HG02840 (cell line): Measurements from ENCODE around the gene LCP1.
"Not testable (repeated sequence)": the region's sequence is repeated elsewhere in the genome, so short reads cannot be mapped to it uniquely, and the experiment has no call there.

Source experiments
- ATAC-seq: cut with Tn5 transposase; IDR thresholded peaks from one replicate; pipeline ENCODE4 v1.9.1; 2021; ENCODE audit warnings: mild to moderate bottlenecking, moderate library complexity, moderate number of reproducible peaks; ENCODE audit not compliant: unreplicated experiment, low FRiP score

Gene LCP1

GRCh38 chr13:46164661-46165060 lies 17.3 kb downstream of the LCP1 start:
- ATAC-seq, result no peak

- ATAC-seq, result not testable (repeated sequence)
Observed at GRCh38 chr13:46162741-46163140, 19.2 kb downstream of the LCP1 start.

GRCh38 chr13:46160471-46161066 lies 21.4 kb downstream of the LCP1 start:
- no peak for ATAC-seq

GRCh38 chr13:46160065-46160464 lies 21.9 kb downstream of the LCP1 start:
- no peak for ATAC-seq

- no peak for ATAC-seq
Observed at GRCh38 chr13:46158983-46159382, 23.0 kb downstream of the LCP1 start.

GRCh38 chr13:46158222-46158621 lies 23.8 kb downstream of the LCP1 start:
- no peak for ATAC-seq

- ATAC-seq, result no peak
Observed at GRCh38 chr13:46154136-46154801, 27.7 kb downstream of the LCP1 start.

GRCh38 chr13:46152627-46153328 lies 29.2 kb downstream of the LCP1 start:
- no peak for ATAC-seq

GRCh38 chr13:46150134-46150693 lies 31.8 kb downstream of the LCP1 start:
- no peak for ATAC-seq

- no peak for ATAC-seq
Observed at GRCh38 chr13:46149272-46150133, 32.5 kb downstream of the LCP1 start.

GRCh38 chr13:46146898-46147297 lies 35.1 kb downstream of the LCP1 start:
- ATAC-seq, result no peak

GRCh38 chr13:46145950-46146349 lies 36.0 kb downstream of the LCP1 start:
- ATAC-seq, result no peak

GRCh38 chr13:46145135-46145534 lies 36.8 kb downstream of the LCP1 start:
- no peak for ATAC-seq

GRCh38 chr13:46143184-46143701 lies 38.7 kb downstream of the LCP1 start:
- no peak for ATAC-seq

GRCh38 chr13:46142776-46143175 lies 39.2 kb downstream of the LCP1 start:
- no peak for ATAC-seq

- no peak for ATAC-seq
Observed at GRCh38 chr13:46140044-46140443, 41.9 kb downstream of the LCP1 start.

- ATAC-seq, result no peak
Observed at GRCh38 chr13:46137627-46138317, 44.2 kb downstream of the LCP1 start.

GRCh38 chr13:46136688-46137087 lies 45.3 kb downstream of the LCP1 start:
- no peak for ATAC-seq

GRCh38 chr13:46134961-46135522 lies 46.9 kb downstream of the LCP1 start:
- ATAC-seq, result no peak
